OCI-LY3 (cell line): Measurements from ENCODE around the gene JCHAIN.

ENCODE experiments used
- H2AFZ ChIP-seq: fragments of 200-600, 300-600 bp; shearing (Covaris generic); 2 replicates; pipeline ENCODE4 v1.6.0; 2014; ENCODE audit warnings: antibody characterized with exemption, low read depth, low read length
- H3K27ac ChIP-seq: fragments of 200-600, 300-600 bp; sonication (generic); 2 replicates; pipeline ENCODE4 v1.5.1; 2014; ENCODE audit warnings: mild to moderate bottlenecking, low read length, moderate library complexity, mixed read lengths
- H3K27me3 ChIP-seq: fragments of 200-600, 300-600 bp; sonication (generic); 2 replicates; pipeline ENCODE4 v1.6.1; 2014; ENCODE audit warnings: low read depth, low read length, mixed read lengths
- H3K36me3 ChIP-seq: fragments of 200-600, 300-600 bp; sonication (generic); replicated peaks from 2 replicates; pipeline ENCODE3; 2014; ENCODE audit warnings: low read depth, low read length, mixed read lengths
- H3K4me1 ChIP-seq: fragments of 300-600, 200-600 bp; sonication (generic); 2 replicates; pipeline ENCODE4 v1.6.1; 2014; ENCODE audit warnings: low read length, mixed read lengths
- H3K4me2 ChIP-seq: fragments of 200-600, 300-600 bp; sonication (generic); 2 replicates; pipeline ENCODE4 v1.6.1; 2014; ENCODE audit warnings: low read length, mixed read lengths
- H3K4me3 ChIP-seq: fragments of 300-600, 200-600 bp; sonication (generic); 2 replicates; pipeline ENCODE4 v1.5.1; 2014; ENCODE audit warnings: antibody characterized with exemption, mild to moderate bottlenecking, low read length, moderate library complexity
- H3K79me2 ChIP-seq: fragments of 300-600, 200-600 bp; shearing (Covaris generic); 2 replicates; pipeline ENCODE4 v1.6.1; 2014; ENCODE audit warnings: mild to moderate bottlenecking, low read length, mixed read lengths
- H3K9ac ChIP-seq: fragments of 300-600, 200-600 bp; shearing (Covaris generic); 2 replicates; pipeline ENCODE4 v1.6.0; 2014; ENCODE audit warnings: mild to moderate bottlenecking, low read length, moderate library complexity
- H3K9me3 ChIP-seq: fragments of 200-600, 300-600 bp; shearing (Covaris generic); 2 replicates; pipeline ENCODE4 v1.6.1; 2014; ENCODE audit warnings: low read length, mixed read lengths; ENCODE audit not compliant: insufficient read depth
- H4K20me1 ChIP-seq: fragments of 200-600, 300-600 bp; sonication (generic); 2 replicates; pipeline ENCODE4 v1.6.1; 2016; ENCODE audit warnings: low read length, mixed read lengths; ENCODE audit not compliant: insufficient read depth
- EZH2phosphoT487 ChIP-seq: fragments of 200-600 bp; shearing (Covaris generic); IDR thresholded peaks from 2 replicates; pipeline ENCODE4 v1.6.1; 2018; ENCODE audit warnings: antibody characterized with exemption, mixed run types, low read depth
- TF ChIP-seq, protein P1 (sequence below): fragments of 200-600, 300-600 bp; sonication (generic); IDR thresholded peaks from 2 replicates; pipeline ENCODE4 v1.5.1; 2014; ENCODE audit warnings: antibody characterized with exemption, low read length, low read depth

JCHAIN gene

DNA sequence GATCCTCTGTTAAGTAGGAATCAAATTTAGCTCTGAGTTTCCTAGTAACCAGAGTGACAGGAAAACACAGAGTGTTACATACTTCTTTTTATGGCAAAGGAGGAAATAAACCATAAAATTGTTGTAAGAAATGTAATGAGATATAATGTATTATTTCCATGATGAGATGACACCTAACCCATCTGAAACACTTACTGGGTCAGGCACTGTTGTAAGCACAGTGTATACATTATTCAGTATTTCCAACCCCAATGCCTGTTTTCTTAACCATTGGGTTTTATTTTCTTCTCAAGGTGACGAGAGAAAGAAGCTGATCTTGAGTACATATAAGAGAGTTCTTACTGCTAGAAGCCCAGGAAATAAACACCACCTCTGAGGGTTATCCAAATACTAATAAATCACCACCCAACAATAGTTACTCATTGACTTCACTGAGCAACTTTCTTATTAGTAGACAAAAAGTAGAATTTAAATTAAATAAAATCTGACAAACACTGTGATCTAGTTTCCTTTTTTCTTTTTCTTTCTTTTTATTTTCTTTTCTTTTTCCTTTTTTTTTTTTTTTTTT, 42.0 kb downstream of the JCHAIN start:
- TF ChIP-seq EZH2phosphoT487, result no peak
- TF ChIP-seq, protein P1, sequence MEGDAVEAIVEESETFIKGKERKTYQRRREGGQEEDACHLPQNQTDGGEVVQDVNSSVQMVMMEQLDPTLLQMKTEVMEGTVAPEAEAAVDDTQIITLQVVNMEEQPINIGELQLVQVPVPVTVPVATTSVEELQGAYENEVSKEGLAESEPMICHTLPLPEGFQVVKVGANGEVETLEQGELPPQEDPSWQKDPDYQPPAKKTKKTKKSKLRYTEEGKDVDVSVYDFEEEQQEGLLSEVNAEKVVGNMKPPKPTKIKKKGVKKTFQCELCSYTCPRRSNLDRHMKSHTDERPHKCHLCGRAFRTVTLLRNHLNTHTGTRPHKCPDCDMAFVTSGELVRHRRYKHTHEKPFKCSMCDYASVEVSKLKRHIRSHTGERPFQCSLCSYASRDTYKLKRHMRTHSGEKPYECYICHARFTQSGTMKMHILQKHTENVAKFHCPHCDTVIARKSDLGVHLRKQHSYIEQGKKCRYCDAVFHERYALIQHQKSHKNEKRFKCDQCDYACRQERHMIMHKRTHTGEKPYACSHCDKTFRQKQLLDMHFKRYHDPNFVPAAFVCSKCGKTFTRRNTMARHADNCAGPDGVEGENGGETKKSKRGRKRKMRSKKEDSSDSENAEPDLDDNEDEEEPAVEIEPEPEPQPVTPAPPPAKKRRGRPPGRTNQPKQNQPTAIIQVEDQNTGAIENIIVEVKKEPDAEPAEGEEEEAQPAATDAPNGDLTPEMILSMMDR, result no peak
- no peak overlapping the region for H3K4me2 ChIP-seq
- no peaks in the 10 kb centered on the region for H4K20me1 ChIP-seq
- H3K4me3 ChIP-seq, result no peak overlapping the region
- no peaks in the 10 kb centered on the region for H3K79me2 ChIP-seq
- no peaks in the 10 kb centered on the region for H3K36me3 ChIP-seq
- peaks cover 17% of the 10 kb centered on the region for H3K4me1 ChIP-seq
- H3K27me3 ChIP-seq, result no peaks in the 10 kb centered on the region
- H3K9me3 ChIP-seq, result no peaks in the 10 kb centered on the region
- no peak overlapping the region for H3K27ac ChIP-seq
- no peak overlapping the region for H2AFZ ChIP-seq
- H3K9ac ChIP-seq, result no peak overlapping the region

DNA sequence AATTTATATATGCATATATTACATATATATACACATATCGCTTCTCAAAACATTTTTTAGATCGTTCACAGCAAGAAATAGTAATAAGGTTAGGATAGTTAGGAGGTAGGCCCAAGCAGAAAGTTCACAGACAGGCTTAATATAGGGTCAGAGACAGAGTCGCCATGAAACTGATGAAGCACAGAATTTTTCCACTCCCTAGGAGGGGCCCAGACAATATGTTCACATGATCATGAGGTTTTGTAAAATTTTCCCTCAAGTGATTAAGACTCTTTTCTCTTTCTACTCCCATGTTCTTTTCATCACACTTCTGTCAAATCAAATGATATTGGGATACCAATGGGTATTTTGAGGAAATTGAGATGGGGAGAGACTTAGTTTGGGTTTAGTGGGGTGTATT, 43.0 kb downstream of the JCHAIN start:
- no peak overlapping the region for H3K9ac ChIP-seq
- H3K9me3 ChIP-seq, result no peaks in the 10 kb centered on the region
- H3K4me2 ChIP-seq, result no peak overlapping the region
- H3K4me1 ChIP-seq, result peaks cover 7% of the 10 kb centered on the region
- peak overlapping the region; percentile 64; the same call in 1 of the 2 replicates for H2AFZ ChIP-seq
- H3K36me3 ChIP-seq, result no peaks in the 10 kb centered on the region
- H4K20me1 ChIP-seq, result no peaks in the 10 kb centered on the region
- no peak overlapping the region for H3K27ac ChIP-seq
- H3K4me3 ChIP-seq, result no peak overlapping the region
- no peaks in the 10 kb centered on the region for H3K27me3 ChIP-seq
- H3K79me2 ChIP-seq, result no peaks in the 10 kb centered on the region
- TF ChIP-seq, protein P1, result no peak
- TF ChIP-seq EZH2phosphoT487, result no peak

DNA sequence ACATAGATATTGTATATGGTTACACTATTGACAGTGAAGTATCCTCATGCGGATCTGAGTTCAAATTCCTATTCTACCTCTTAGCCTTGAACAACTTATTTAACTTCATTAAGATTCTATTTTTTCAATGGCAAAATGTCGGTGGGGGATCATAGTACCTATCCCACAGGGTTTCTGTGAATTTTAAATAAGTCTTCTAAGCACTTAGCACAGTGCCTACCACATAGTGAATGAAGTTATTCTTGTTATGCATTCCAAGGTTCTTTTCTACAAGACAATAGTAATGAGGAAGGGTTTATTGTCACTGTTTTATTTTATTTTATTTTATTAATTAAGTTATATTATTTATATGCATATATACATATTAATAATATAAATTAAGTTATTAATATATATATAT, 46.5 kb downstream of the JCHAIN start:
- no peak overlapping the region for H3K4me3 ChIP-seq
- H3K27me3 ChIP-seq, result no peaks in the 10 kb centered on the region
- H3K9ac ChIP-seq, result no peak overlapping the region
- peaks cover 31% of the 10 kb centered on the region for H3K4me1 ChIP-seq
- no peaks in the 10 kb centered on the region for H3K79me2 ChIP-seq
- no peak overlapping the region for H3K27ac ChIP-seq
- H3K9me3 ChIP-seq, result no peaks in the 10 kb centered on the region
- TF ChIP-seq, protein P1, result no peak
- TF ChIP-seq EZH2phosphoT487, result no peak
- H2AFZ ChIP-seq, result no peak overlapping the region
- H3K36me3 ChIP-seq, result no peaks in the 10 kb centered on the region
- H3K4me2 ChIP-seq, result no peak overlapping the region
- H4K20me1 ChIP-seq, result no peaks in the 10 kb centered on the region

DNA sequence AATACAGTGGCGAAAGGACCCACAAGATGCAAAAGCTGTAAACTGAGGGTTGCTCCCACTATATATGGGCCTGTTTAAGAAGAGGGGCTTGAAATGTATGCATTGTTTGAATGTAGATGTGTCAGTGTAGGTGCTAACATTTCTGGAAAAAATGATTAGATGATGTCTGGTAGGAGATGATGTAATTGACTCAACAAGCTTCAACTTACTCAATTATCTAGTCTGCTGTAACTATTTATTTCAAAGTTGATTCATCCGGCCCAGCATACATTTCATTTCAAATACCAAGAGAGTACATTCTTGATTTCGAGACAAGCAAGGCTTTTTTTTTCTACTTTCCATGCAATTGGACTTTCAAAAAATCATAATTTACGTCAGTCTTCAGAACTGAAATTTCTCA, 47.0 kb downstream of the JCHAIN start:
- Histone ChIP-seq H3K79me2 (no peaks in the 10 kb centered on the region), H3K27me3 (no peaks in the 10 kb centered on the region), H3K9ac (no peak overlapping the region), H3K27ac (no peak overlapping the region), H3K4me3 (no peak overlapping the region), H4K20me1 (no peaks in the 10 kb centered on the region), H2AFZ (no peak overlapping the region), H3K4me2 (no peak overlapping the region), H3K4me1 (peaks cover 36% of the 10 kb centered on the region), H3K36me3 (no peaks in the 10 kb centered on the region), H3K9me3 (no peaks in the 10 kb centered on the region)
- no peak for TF ChIP-seq EZH2phosphoT487
- TF ChIP-seq, protein P1, result no peak
